SH-SY5Y (cell line): ENCODE results near the gene SNORC.

Source experiments
- GATA2 ChIP-seq: IDR thresholded peaks from 2 replicates; pipeline ENCODE4 v1.6.1; 2011; ENCODE audit warnings: mild to moderate bottlenecking, low read depth, low read length
- GATA3 ChIP-seq: IDR thresholded peaks from 2 replicates; pipeline ENCODE4 v1.6.1; 2011; ENCODE audit warnings: low read depth, mild to moderate bottlenecking, low read length, moderate library complexity

- TF ChIP-seq GATA3 = no peak
- TF ChIP-seq GATA2 = no peak
Observed at GRCh38 chr2:232846055-232846454, 24.0 kb upstream of the SNORC start.
